GM12878 (cell line): ENCODE measurements around the gene LRP5. TPM values are rescaled to one million over a fixed set of nuclear protein-coding genes. Genes with fewer than 3 reads are reported as not detected.

Experiments used
- ATAC-seq: fragments of 200-7000 bp; cut with Tn5 transposase; 3 replicates; pipeline ENCODE4 v1.9.1; 2020; ENCODE audit warnings: mild to moderate bottlenecking, moderate library complexity
- BruUV-seq: library from RNA; stranded (reverse); fragments of 400-500 nt; replicated peaks from 2 replicates; lab custom pipeline; 2021; lab: Mats Ljungman, UMichigan
- CTCF ChIA-PET: fragments of 300-600 bp; sonication (Branson Sonifier 250); formaldehyde crosslinking; extraction: SDS; loops from one replicate; lab custom pipeline; 2021; ENCODE audit warnings: inconsistent platforms; lab: Yijun Ruan, JAX
- POLR2A ChIA-PET: fragments of 350-600 bp; formaldehyde crosslinking; extraction: SDS; loops from one replicate; lab custom pipeline; 2021; ENCODE audit warnings: inconsistent platforms; lab: Charles Lee
- RAD21 ChIA-PET: fragments of 300-600 bp; sonication (Branson Sonifier 250); formaldehyde crosslinking; loops from one replicate; lab custom pipeline; 2023; ENCODE audit warnings: antibody characterized with exemption; ENCODE audit not compliant: unreplicated experiment; lab: Charles Lee
- SMC1A ChIA-PET: fragments of 300-600 bp; sonication (Branson Sonifier 250); formaldehyde crosslinking; loops from one replicate; lab custom pipeline; 2023; ENCODE audit not compliant: unreplicated experiment, uncharacterized antibody; lab: Charles Lee
- DNase-seq: peaks from one replicate; pipeline ENCODE4 v3.0.0-alpha.2; 2011; ENCODE audit warnings: low read depth, low spot score
- FAIRE-seq: peaks from 3 replicates; lab custom pipeline; 2011; peaks lifted over from hg19 to GRCh38; lab: Jason Lieb, UNC
- H2AFZ ChIP-seq: 2 replicates; pipeline ENCODE4 v1.6.0; 2011; ENCODE audit warnings: low read depth, low read length, control low read depth; ENCODE audit not compliant: control insufficient read depth
- H3K27ac ChIP-seq: 2 replicates; pipeline ENCODE4 v1.5.1; 2011; ENCODE audit warnings: control low read depth; ENCODE audit not compliant: control insufficient read depth, insufficient read depth
- H3K27me3 ChIP-seq, 2 experiments: replicated peaks in 1 of 2; 2 replicates each; pipeline versions ENCODE4 v1.6.0 to v1.6.1; 2011; ENCODE audit warnings: low read length in 1 of 2; ENCODE audit not compliant: control insufficient read depth in 2 of 2, insufficient read depth in 2 of 2
- H3K36me3 ChIP-seq, 2 experiments: 2 replicates each; pipeline ENCODE4 v1.5.1; 2011; ENCODE audit warnings: low read length in 1 of 2; ENCODE audit not compliant: control insufficient read depth in 2 of 2, insufficient read depth in 2 of 2
- H3K4me1 ChIP-seq: 2 replicates; pipeline ENCODE4 v1.6.1; 2011; ENCODE audit warnings: mild to moderate bottlenecking, low read length, moderate library complexity, mixed read lengths; ENCODE audit not compliant: control insufficient read depth, insufficient read depth
- H3K4me2 ChIP-seq: 2 replicates; pipeline ENCODE4 v1.6.0; 2011; ENCODE audit warnings: control low read depth; ENCODE audit not compliant: control insufficient read depth, insufficient read depth
- H3K4me3 ChIP-seq: fragments of 200-600 bp; sonication (generic); 2 replicates; pipeline ENCODE4 v1.5.1; 2016
- H3K79me2 ChIP-seq: 2 replicates; pipeline ENCODE4 v1.6.0; 2011; ENCODE audit warnings: low read length; ENCODE audit not compliant: control insufficient read depth, insufficient read depth
- H3K9ac ChIP-seq: 2 replicates; pipeline ENCODE4 v1.8.0; 2011; ENCODE audit warnings: low read length, control low read depth, mixed read lengths; ENCODE audit not compliant: control insufficient read depth, insufficient read depth
- H3K9me3 ChIP-seq: replicated peaks from 3 replicates; pipeline ENCODE4 v1.5.1; 2011; ENCODE audit warnings: mild to moderate bottlenecking, low read length; ENCODE audit not compliant: control insufficient read depth, insufficient read depth
- H4K20me1 ChIP-seq: 2 replicates; pipeline ENCODE4 v1.6.0; 2011; ENCODE audit not compliant: control insufficient read depth, insufficient read depth
- CEBPB ChIP-seq, 2 experiments: fragments of 150-350 bp in 1 of 2; IDR thresholded peaks; 2 replicates each; pipeline ENCODE4 v1.6.1; 2012 to 2014; ENCODE audit warnings: low read depth in 2 of 2, low read length in 2 of 2, borderline replicate concordance in 1 of 2, inconsistent platforms in 1 of 2
- CHD2 ChIP-seq: IDR thresholded peaks from 2 replicates; pipeline ENCODE4 v1.6.1; 2011; ENCODE audit warnings: low read depth, low read length, improper control_type of control experiment, borderline replicate concordance
- EGR1 ChIP-seq, 2 experiments: IDR thresholded peaks; 1 replicate in 1 of 2; 2 replicates in 1 of 2; pipeline ENCODE4 v1.6.1; 2011 to 2012; ENCODE audit warnings: low read depth in 2 of 2, low read length in 2 of 2, borderline replicate concordance in 1 of 2, mild to moderate bottlenecking in 1 of 2, moderate library complexity in 1 of 2
- JUNB ChIP-seq: IDR thresholded peaks from 2 replicates; pipeline ENCODE4 v1.6.1; 2016; ENCODE audit warnings: antibody characterized with exemption, mild to moderate bottlenecking
- KAT2A ChIP-seq: conservative IDR thresholded peaks from 2 replicates; pipeline ENCODE4 v1.6.1; 2011; ENCODE audit warnings: low read depth, low read length; ENCODE audit not compliant: control insufficient read depth
- KDM1A ChIP-seq: fragments of 200-600 bp; sonication (generic); IDR thresholded peaks from 2 replicates; pipeline ENCODE4 v1.6.1; 2016; ENCODE audit warnings: borderline replicate concordance
- MYB ChIP-seq: fragments of 150-350 bp; IDR thresholded peaks from 2 replicates; pipeline ENCODE4 v1.6.1; 2014; ENCODE audit warnings: mild to moderate bottlenecking, low read depth, low read length, borderline replicate concordance
- NFYB ChIP-seq: IDR thresholded peaks from 2 replicates; pipeline ENCODE4 v1.6.1; 2011; ENCODE audit warnings: low read depth, mild to moderate bottlenecking, low read length, improper control_type of control experiment, moderate library complexity; ENCODE audit not compliant: insufficient read depth
- RFX5 ChIP-seq: IDR thresholded peaks from 2 replicates; pipeline ENCODE4 v1.6.1; 2011; ENCODE audit warnings: low read depth, low read length, improper control_type of control experiment
- SMAD1 ChIP-seq: fragments of 450-650 bp; IDR thresholded peaks from 2 replicates; pipeline ENCODE4 v1.6.1; 2018; ENCODE audit warnings: mild to moderate bottlenecking, low read depth; ENCODE audit not compliant: partially characterized antibody
- SP1 ChIP-seq: IDR thresholded peaks from one replicate; pipeline ENCODE4 v1.6.1; 2011; ENCODE audit warnings: low read depth, low read length
- ZNF217 ChIP-seq: fragments of 450-650 bp; IDR thresholded peaks from 2 replicates; pipeline ENCODE4 v1.6.1; 2017; ENCODE audit warnings: antibody characterized with exemption, mild to moderate bottlenecking
- WGBS: methylation state at CpG from one replicate; pipeline ENCODE4 v1.1.6; 2016; ENCODE audit warnings: low lambda C conversion rate; ENCODE audit not compliant: insufficient replicate concordance, insufficient coverage; ENCODE audit errors: missing lambda C conversion rate; 5-methylcytosine and 5-hydroxymethylcytosine counted together
- in situ Hi-C: fragments of 300-500 bp; cut with MboI; formaldehyde crosslinking; loops from 9 replicates; pipeline ENCODE4 v1.14.3; 2018; ENCODE audit warnings: mixed read lengths
- intact Hi-C: fragments of 100-400 bp; cut with micrococcal nuclease; formaldehyde crosslinking; loops from one replicate; pipeline ENCODE4 v1.14.2; 2022; ENCODE audit not compliant: unreplicated experiment
- polyA plus RNA-seq, 11 experiments: library from polyadenylated mRNA; depleted of rRNA in 4 of 11; unstranded in 6 of 11; stranded (reverse) in 5 of 11; fragments of >200 nt; fragmentation: Nextera tagmentation in 4 of 11; fragmentation: Illumina TruSeq in 1 of 11; extraction: Ambion mirVana in 4 of 11; extraction: Trizol in 1 of 11; gene quantifications; 1 replicate in 1 of 11; 2 replicates in 10 of 11; pipeline versions ENCODE4 v1.2.1 to v1.2.3, GENCODE V29; 2011 to 2016; ENCODE audit warnings: inconsistent platforms in 2 of 11, missing spikeins in 2 of 11, low read depth in 1 of 11
- total RNA-seq, 4 experiments: library from RNA; depleted of rRNA in 3 of 4; stranded (reverse); fragments of >200 nt in 3 of 4; fragmentation: Illumina TruSeq in 1 of 4; extraction: Trizol in 1 of 4; gene quantifications; 2 replicates each; pipeline versions ENCODE4 v1.2.1 to v1.2.3, GENCODE V29; 2013 to 2021
- TF ChIP-seq, protein P1 (sequence below): fragments of 450-650 bp; IDR thresholded peaks from 2 replicates; pipeline ENCODE4 v1.6.1; 2017; ENCODE audit warnings: low read depth, mild to moderate bottlenecking, moderate library complexity
- TF ChIP-seq, protein P2 (sequence below): fragments of 450-650 bp; IDR thresholded peaks from 2 replicates; pipeline ENCODE4 v1.6.1; 2017; ENCODE audit warnings: mild to moderate bottlenecking, moderate library complexity
- TF ChIP-seq, protein P3 (sequence below): fragments of 450-650 bp; IDR thresholded peaks from 2 replicates; pipeline ENCODE4 v1.6.1; 2016; ENCODE audit warnings: mild to moderate bottlenecking
- TF ChIP-seq, protein P4 (sequence below): fragments of 450-650 bp; IDR thresholded peaks from 2 replicates; pipeline ENCODE4 v1.6.1; 2017; ENCODE audit warnings: mild to moderate bottlenecking, low read depth, inconsistent platforms; ENCODE audit not compliant: poor library complexity, severe bottlenecking

Gene LRP5
- total and polyA plus RNA-seq, 10 of the 15 experiments (the other 5 are each of a cell fraction or from before 2014, with no cell fraction given), result 0.37 to 34.0 (median 6.6) TPM

DNA sequence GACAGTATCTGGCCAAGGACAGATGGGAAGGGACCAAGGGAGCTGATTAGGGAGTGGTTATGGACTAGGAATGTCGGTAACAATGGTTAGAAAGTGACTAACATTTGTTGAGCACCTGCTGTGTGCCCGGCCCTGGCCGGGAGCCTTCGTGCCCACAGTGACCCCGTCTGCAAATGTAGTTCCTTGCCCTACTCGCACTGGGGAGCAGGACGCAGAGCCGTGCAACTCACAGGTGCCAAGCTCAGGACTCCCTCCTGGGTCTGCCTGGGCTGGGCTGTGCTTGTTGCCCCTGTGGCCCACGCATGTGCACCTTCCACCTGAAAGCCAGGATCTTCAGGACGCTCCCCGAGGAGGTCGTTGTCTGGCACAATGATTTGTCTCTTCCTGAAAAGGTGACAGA, 91.4 kb downstream of the LRP5 start:
- ATAC-seq, result no peak
- Histone ChIP-seq H3K36me3 (peaks cover 8 to 11% of the 10 kb centered on the region in 2 experiments; a peak in 3 of 4 replicates), H3K9me3 (no peaks in the 10 kb centered on the region), H3K79me2 (no peaks in the 10 kb centered on the region), H3K27ac (no peak overlapping the region), H3K4me1 (no peaks in the 10 kb centered on the region), H3K4me2 (no peak overlapping the region), H3K9ac (no peak overlapping the region), H2AFZ (no peak overlapping the region), H4K20me1 (no peaks in the 10 kb centered on the region), H3K27me3 (no peaks in the 10 kb centered on the region), H3K4me3 (no peak overlapping the region)
- ChIA-PET POLR2A (no interaction called here), CTCF (no interaction called here), RAD21 (no interaction called here), SMC1A (no interaction called here)
- intact Hi-C loops, result no loop called here
- no peak for FAIRE-seq
- no peak for DNase-seq
- BruUV-seq, result no TSS peak
- in situ Hi-C loops, result no loop called here
- WGBS, result 87% methylated on average over 12 of the region's 12 CpGs
- TF ChIP-seq CEBPB (IDR thresholded peaks at IDR 0.05; ENCODE audit: borderline replicate concordance in 1 of 2, low read depth in 2 of 2, low read length in 2 of 2) (no peak), CHD2 (no peak), RFX5 (no peak), NFYB (no peak), MYB (no peak), ZNF217 (no peak), JUNB (no peak), KAT2A (no peak), EGR1 (IDR thresholded peaks at IDR 0.05; ENCODE audit: borderline replicate concordance in 1 of 2, low read depth in 2 of 2, low read length in 2 of 2) (no peak), KDM1A (no peak), SP1 (no peak), SMAD1 (no peak)
- TF ChIP-seq, protein P1, sequence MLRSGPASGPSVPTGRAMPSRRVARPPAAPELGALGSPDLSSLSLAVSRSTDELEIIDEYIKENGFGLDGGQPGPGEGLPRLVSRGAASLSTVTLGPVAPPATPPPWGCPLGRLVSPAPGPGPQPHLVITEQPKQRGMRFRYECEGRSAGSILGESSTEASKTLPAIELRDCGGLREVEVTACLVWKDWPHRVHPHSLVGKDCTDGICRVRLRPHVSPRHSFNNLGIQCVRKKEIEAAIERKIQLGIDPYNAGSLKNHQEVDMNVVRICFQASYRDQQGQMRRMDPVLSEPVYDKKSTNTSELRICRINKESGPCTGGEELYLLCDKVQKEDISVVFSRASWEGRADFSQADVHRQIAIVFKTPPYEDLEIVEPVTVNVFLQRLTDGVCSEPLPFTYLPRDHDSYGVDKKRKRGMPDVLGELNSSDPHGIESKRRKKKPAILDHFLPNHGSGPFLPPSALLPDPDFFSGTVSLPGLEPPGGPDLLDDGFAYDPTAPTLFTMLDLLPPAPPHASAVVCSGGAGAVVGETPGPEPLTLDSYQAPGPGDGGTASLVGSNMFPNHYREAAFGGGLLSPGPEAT, result no peak
- TF ChIP-seq, protein P2, sequence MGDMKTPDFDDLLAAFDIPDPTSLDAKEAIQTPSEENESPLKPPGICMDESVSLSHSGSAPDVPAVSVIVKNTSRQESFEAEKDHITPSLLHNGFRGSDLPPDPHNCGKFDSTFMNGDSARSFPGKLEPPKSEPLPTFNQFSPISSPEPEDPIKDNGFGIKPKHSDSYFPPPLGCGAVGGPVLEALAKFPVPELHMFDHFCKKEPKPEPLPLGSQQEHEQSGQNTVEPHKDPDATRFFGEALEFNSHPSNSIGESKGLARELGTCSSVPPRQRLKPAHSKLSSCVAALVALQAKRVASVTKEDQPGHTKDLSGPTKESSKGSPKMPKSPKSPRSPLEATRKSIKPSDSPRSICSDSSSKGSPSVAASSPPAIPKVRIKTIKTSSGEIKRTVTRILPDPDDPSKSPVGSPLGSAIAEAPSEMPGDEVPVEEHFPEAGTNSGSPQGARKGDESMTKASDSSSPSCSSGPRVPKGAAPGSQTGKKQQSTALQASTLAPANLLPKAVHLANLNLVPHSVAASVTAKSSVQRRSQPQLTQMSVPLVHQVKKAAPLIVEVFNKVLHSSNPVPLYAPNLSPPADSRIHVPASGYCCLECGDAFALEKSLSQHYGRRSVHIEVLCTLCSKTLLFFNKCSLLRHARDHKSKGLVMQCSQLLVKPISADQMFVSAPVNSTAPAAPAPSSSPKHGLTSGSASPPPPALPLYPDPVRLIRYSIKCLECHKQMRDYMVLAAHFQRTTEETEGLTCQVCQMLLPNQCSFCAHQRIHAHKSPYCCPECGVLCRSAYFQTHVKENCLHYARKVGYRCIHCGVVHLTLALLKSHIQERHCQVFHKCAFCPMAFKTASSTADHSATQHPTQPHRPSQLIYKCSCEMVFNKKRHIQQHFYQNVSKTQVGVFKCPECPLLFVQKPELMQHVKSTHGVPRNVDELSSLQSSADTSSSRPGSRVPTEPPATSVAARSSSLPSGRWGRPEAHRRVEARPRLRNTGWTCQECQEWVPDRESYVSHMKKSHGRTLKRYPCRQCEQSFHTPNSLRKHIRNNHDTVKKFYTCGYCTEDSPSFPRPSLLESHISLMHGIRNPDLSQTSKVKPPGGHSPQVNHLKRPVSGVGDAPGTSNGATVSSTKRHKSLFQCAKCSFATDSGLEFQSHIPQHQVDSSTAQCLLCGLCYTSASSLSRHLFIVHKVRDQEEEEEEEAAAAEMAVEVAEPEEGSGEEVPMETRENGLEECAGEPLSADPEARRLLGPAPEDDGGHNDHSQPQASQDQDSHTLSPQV, result no peak
- TF ChIP-seq, protein P3, sequence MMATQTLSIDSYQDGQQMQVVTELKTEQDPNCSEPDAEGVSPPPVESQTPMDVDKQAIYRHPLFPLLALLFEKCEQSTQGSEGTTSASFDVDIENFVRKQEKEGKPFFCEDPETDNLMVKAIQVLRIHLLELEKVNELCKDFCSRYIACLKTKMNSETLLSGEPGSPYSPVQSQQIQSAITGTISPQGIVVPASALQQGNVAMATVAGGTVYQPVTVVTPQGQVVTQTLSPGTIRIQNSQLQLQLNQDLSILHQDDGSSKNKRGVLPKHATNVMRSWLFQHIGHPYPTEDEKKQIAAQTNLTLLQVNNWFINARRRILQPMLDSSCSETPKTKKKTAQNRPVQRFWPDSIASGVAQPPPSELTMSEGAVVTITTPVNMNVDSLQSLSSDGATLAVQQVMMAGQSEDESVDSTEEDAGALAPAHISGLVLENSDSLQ, result no peak
- TF ChIP-seq, protein P4, sequence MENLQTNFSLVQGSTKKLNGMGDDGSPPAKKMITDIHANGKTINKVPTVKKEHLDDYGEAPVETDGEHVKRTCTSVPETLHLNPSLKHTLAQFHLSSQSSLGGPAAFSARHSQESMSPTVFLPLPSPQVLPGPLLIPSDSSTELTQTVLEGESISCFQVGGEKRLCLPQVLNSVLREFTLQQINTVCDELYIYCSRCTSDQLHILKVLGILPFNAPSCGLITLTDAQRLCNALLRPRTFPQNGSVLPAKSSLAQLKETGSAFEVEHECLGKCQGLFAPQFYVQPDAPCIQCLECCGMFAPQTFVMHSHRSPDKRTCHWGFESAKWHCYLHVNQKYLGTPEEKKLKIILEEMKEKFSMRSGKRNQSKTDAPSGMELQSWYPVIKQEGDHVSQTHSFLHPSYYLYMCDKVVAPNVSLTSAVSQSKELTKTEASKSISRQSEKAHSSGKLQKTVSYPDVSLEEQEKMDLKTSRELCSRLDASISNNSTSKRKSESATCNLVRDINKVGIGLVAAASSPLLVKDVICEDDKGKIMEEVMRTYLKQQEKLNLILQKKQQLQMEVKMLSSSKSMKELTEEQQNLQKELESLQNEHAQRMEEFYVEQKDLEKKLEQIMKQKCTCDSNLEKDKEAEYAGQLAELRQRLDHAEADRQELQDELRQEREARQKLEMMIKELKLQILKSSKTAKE, result no peak
